Measurements from ENCODE around the gene BCAR3. TPM values are rescaled to one million over a fixed set of nuclear protein-coding genes. Genes with fewer than 3 reads are reported as not detected.

BCAR3 gene
- total RNA-seq, 1 experiment from 2014 or later = 33.9 TPM

- ATAC-seq (no peak; the same call in 1 of the 2 replicates), DNase-seq (ENCODE audit: low read depth, low spot score) (no peak)
- H3K36me3 ChIP-seq (ENCODE audit: control insufficient read depth, insufficient read depth, low read length) = peaks cover 5% of the 10 kb centered on the region; the same call in 1 of the 2 replicates
- no peak for TF ChIP-seq CTCF (IDR thresholded peaks at IDR 0.05)
- no peak for TF ChIP-seq TCF7L2 (IDR thresholded peaks at IDR 0.05; ENCODE audit: low read depth, low read length)
- TF ChIP-seq POLR2AphosphoS5 (IDR thresholded peaks at IDR 0.05; ENCODE audit: low read depth, low read length) = no peak
- TF ChIP-seq REST (IDR thresholded peaks at IDR 0.05; ENCODE audit: insufficient read depth in 1 of 2, low read depth in 2 of 2, low read length in 1 of 2) = no peak
- no peak for TF ChIP-seq SIN3A (IDR thresholded peaks at IDR 0.05; ENCODE audit: borderline replicate concordance, insufficient read depth, low read depth, low read length)
- no peaks in the 10 kb centered on the region for H3K27me3 ChIP-seq (ENCODE audit: control insufficient read depth, insufficient read depth, low read length)
- BruUV-seq (replicated peaks) = no TSS peak
- no peaks in the 10 kb centered on the region; the same call in 1 of the 2 replicates for H3K4me1 ChIP-seq (ENCODE audit: control insufficient read depth, insufficient read depth, low read length)
- H3K4me3 ChIP-seq (ENCODE audit: low read depth in 2 of 2, low read length in 2 of 2) = no peak overlapping the region
- no peak overlapping the region for H3K27ac ChIP-seq (ENCODE audit: low read length)
- ChIA-PET CTCF (no interaction called here), POLR2A (no interaction called here)
- intact Hi-C loops (cut with micrococcal nuclease; ENCODE audit: unreplicated experiment) (no loop called here), in situ Hi-C loops (cut with HindIII; ENCODE audit: low pct_unique_long_range_greater_than_20kb, low sequenced_read_pairs) (no loop called here)
- H3K9me3 ChIP-seq (ENCODE audit: control insufficient read depth, insufficient read depth, low read depth, low read length) = no peaks in the 10 kb centered on the region
Observed at GRCh38 chr1:93584261-93585003, 97.2 kb downstream of the BCAR3 start.

GRCh38 chr1:93581917-93582850, 99.5 kb downstream of the BCAR3 start:
- H3K36me3 ChIP-seq (ENCODE audit: control insufficient read depth, insufficient read depth, low read length) = peaks cover 5% of the 10 kb centered on the region; the same call in 1 of the 2 replicates
- CTCF ChIA-PET = no interaction called here
- in situ Hi-C loops (cut with HindIII; ENCODE audit: low pct_unique_long_range_greater_than_20kb, low sequenced_read_pairs) (no loop called here), intact Hi-C loops (cut with micrococcal nuclease; ENCODE audit: unreplicated experiment) (no loop called here)
- no peak overlapping the region for H3K4me3 ChIP-seq (ENCODE audit: low read depth in 2 of 2, low read length in 2 of 2)
- no peaks in the 10 kb centered on the region for H3K9me3 ChIP-seq (ENCODE audit: control insufficient read depth, insufficient read depth, low read depth, low read length)
- DNase-seq (ENCODE audit: low read depth, low spot score) (no peak), ATAC-seq (no peak)
- no peaks in the 10 kb centered on the region for H3K27me3 ChIP-seq (ENCODE audit: control insufficient read depth, insufficient read depth, low read length)
- POLR2A ChIA-PET = no interaction called here
- no peaks in the 10 kb centered on the region; the same call in 1 of the 2 replicates for H3K4me1 ChIP-seq (ENCODE audit: control insufficient read depth, insufficient read depth, low read length)
- BruUV-seq (replicated peaks) = no TSS peak
- no peak overlapping the region for H3K27ac ChIP-seq (ENCODE audit: low read length)
- TF ChIP-seq REST (IDR thresholded peaks at IDR 0.05; ENCODE audit: insufficient read depth in 1 of 2, low read depth in 2 of 2, low read length in 1 of 2) = no peak
- no peak for TF ChIP-seq TCF7L2 (IDR thresholded peaks at IDR 0.05; ENCODE audit: low read depth, low read length)
- no peak for TF ChIP-seq CTCF (IDR thresholded peaks at IDR 0.05)
- TF ChIP-seq POLR2AphosphoS5 (IDR thresholded peaks at IDR 0.05; ENCODE audit: low read depth, low read length) = no peak
- no peak for TF ChIP-seq SIN3A (IDR thresholded peaks at IDR 0.05; ENCODE audit: borderline replicate concordance, insufficient read depth, low read depth, low read length)

Data from Panc1 (cell line).